Mononuclear cell (primary cell): ENCODE results near the gene TFAP2C. TPM values are rescaled to one million over a fixed set of nuclear protein-coding genes. Genes with fewer than 3 reads are reported as not detected.
"Not testable (repeated sequence)": the region's sequence is repeated elsewhere in the genome, so short reads cannot be mapped to it uniquely, and the experiment has no call there.

Source experiments
- H3K27me3 ChIP-seq: 2 replicates; pipeline ENCODE4 v1.6.0; 2011; ENCODE audit warnings: low read length, control low read depth; ENCODE audit not compliant: insufficient read depth
- H3K4me1 ChIP-seq: 2 replicates; pipeline ENCODE4 v1.5.1; 2011; ENCODE audit warnings: mild to moderate bottlenecking, low read length, control low read depth; ENCODE audit not compliant: insufficient read depth
- H3K4me3 ChIP-seq: 2 replicates; pipeline ENCODE4 v1.5.1; 2011; ENCODE audit warnings: mild to moderate bottlenecking, low read length, moderate library complexity
- H3K9me3 ChIP-seq: 2 replicates; pipeline ENCODE4 v1.5.1; 2011; ENCODE audit warnings: low read depth, mild to moderate bottlenecking, control low read depth, low read length
- total RNA-seq: library from RNA; depleted of rRNA; stranded (reverse); fragments of >200 nt; gene quantifications from one replicate; pipeline ENCODE4 v1.2.3, GENCODE V29; 2012

Gene TFAP2C
- total RNA-seq, 1 donor, result not detected

DNA sequence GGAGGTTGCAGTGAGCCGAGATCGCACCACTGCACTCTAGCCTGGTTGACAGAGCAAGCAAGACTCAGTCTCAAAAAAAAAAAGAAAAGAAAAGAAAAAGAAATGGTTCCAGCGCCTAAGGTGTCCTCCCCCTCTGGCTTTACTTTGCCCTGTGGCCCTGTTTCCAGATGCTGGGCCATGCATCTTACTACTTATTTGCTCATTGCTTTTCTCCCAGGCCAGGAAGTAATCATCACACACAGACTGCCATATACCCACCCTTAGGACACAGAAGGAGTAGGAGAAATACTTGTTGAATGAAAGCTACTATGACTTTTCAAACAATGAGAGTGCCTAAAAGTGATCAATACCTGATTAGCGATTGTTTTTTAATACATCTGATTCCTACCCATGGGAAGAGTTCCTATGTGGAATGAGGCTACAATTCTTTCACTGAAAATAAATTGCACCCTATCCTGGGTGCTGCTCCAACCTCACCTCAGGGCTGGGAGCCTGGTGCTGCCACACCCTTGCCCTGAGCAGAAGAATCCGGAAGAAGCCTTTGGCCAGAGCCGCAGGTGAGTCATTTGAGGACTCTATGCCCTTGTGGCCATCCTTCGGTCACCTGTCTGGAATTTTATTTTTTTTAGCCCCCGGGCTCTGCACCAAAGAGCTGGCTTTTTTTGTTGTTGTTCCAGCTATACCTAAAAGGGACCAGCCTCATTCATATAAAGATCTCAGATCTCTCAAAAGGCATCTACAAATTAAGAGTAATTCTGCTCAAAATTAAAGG is 22.7 kb upstream of the TFAP2C start:
- no peaks in the 10 kb centered on the region for H3K4me1 ChIP-seq
- no peaks in the 10 kb centered on the region for H3K27me3 ChIP-seq
- no peak overlapping the region for H3K4me3 ChIP-seq
- no peaks in the 10 kb centered on the region for H3K9me3 ChIP-seq

DNA sequence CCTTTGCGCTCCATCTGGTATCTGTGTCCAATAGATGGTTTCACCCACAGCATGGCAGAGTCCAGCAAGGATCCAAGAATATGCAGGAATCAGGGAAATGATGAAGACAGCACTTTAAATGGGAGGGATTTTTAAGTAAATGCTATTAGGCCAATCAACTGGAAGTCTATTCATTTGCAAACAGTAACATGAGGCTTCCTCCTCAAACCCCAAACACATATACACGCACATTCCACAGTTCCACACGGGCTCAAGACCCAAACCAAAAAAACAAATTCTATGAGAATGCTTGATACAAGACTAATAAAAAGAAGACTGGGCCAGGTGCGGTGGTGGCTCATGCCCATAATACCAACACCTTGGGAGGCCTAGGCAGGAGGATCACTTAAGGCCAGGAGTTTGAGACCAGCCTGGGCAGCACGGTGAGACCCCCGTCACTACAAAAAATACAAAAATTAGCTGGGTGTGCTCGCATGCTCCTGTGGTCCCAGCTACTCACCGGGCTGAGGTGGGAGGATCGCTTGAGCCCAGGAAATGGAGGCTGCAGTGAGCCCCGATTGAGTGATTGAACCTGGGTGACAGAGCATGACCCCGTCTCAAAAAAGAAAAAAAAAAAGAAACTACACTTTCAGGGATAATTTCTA is 21.9 kb upstream of the TFAP2C start:
- H3K4me1 ChIP-seq, result no peaks in the 10 kb centered on the region

DNA sequence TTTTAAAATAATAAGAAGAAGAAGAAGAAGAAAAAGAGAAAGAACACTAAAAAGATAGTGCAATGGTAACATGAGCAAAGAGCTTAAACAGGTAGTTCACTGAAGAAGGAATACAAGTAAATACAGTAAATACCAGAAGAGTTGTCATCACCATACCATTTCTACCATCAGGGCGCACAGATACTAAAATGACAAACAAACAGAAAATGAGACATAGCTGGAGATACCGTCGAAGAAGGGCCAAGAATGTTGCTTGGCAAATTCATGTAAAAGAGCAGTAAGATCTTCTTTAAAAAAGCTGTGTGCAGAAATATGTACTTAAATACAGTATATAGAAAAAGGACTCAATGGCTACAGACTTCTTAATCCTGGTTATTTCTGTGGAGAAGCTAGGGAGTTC is 20.7 kb upstream of the TFAP2C start:
- H3K4me1 ChIP-seq, result no peaks in the 10 kb centered on the region
- H3K27me3 ChIP-seq, result no peaks in the 10 kb centered on the region
- H3K4me3 ChIP-seq, result no peak overlapping the region
- no peaks in the 10 kb centered on the region for H3K9me3 ChIP-seq

More for the DNA sequence above, 21.9 kb upstream of the TFAP2C start:
- no peak overlapping the region for H3K4me3 ChIP-seq
- no peaks in the 10 kb centered on the region for H3K27me3 ChIP-seq
- H3K9me3 ChIP-seq, result no peaks in the 10 kb centered on the region

DNA sequence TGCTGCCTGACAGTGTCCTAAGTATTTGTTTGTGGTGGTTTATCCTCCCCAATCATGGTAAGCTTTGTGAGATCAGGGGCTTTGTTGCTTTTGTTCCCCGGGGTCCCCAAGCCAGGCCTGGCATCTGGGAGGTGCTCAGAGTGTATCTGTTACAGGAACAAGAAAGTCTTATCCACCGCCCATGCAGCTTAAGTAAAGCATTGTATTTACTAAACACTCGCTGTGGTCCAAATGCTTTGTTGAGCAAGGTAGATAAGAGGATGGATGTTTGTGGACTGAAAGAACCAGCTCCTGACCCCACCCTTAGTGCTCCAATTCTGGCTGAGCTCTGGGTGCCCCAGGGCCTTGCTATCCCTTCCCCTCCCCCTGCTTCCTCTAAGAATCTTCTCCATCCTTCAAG is 19.8 kb upstream of the TFAP2C start:
- Histone ChIP-seq H3K27me3 (no peaks in the 10 kb centered on the region), H3K9me3 (no peaks in the 10 kb centered on the region), H3K4me1 (no peaks in the 10 kb centered on the region), H3K4me3 (no peak overlapping the region)

DNA sequence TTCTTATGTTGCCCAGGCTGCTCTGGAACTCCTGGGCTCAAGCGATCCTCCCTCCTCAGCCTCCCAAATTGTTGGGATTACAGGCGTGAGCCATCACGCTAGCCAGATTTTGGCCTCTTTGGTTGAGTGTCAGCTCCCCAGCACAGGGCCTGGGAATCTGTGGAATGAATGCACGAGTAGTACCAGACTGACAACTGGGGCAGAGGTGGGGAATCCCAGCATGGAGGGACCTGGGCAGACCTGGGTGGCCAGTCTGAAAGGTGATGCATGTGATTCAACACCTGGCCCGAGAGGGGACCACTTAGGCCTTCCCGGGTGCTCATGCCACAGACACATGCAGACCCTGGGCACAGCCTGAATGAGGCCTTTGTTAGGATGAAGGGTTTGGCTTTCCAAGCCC is 19.0 kb upstream of the TFAP2C start:
- no peaks in the 10 kb centered on the region for H3K9me3 ChIP-seq
- H3K27me3 ChIP-seq, result no peaks in the 10 kb centered on the region
- no peaks in the 10 kb centered on the region for H3K4me1 ChIP-seq
- H3K4me3 ChIP-seq, result no peak overlapping the region

DNA sequence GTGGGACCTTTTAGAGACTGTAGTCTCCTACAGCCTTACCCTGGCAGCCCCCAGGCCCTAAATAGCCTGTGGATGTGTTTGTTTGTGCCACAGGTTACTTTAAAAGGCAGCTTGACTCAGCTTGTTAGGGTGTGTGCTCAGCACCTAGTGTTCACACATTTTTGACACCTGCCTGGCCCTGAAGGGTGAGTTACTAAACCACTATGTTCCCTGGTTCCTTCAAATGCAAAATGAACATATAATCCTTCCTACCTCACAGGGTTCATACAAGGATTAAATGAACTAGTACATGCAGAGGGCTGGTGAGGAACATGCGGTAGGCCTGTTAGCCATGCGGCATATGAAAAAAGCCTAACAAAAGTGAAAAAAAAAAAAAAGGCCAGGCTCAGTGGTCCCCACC is 14.9 kb upstream of the TFAP2C start:
- Histone ChIP-seq H3K4me3 (no peak overlapping the region), H3K9me3 (no peaks in the 10 kb centered on the region), H3K27me3 (no peaks in the 10 kb centered on the region), H3K4me1 (no peaks in the 10 kb centered on the region)

DNA sequence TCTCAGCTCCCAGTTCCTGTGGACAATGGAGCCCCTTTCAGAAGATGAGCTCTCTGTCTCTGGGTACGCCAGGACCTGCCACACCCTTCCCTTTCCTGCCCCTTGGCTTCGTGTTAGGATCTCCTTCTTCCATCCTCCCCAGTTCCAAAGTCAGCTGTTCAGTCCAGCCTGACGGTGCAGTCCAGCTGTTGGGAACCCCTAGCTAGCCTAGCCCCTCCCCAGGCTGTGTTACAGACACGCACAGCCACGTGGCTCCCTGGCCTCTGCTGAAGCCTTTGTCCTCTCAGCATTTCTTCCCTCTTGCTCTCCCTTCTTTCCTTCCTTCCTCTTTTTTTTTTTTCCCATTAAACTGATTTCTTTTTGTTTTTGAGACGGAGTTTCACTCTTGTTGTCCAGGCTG is 12.4 kb upstream of the TFAP2C start:
- no peaks in the 10 kb centered on the region for H3K4me1 ChIP-seq
- no peaks in the 10 kb centered on the region for H3K27me3 ChIP-seq
- no peak overlapping the region for H3K4me3 ChIP-seq
- no peaks in the 10 kb centered on the region for H3K9me3 ChIP-seq

DNA sequence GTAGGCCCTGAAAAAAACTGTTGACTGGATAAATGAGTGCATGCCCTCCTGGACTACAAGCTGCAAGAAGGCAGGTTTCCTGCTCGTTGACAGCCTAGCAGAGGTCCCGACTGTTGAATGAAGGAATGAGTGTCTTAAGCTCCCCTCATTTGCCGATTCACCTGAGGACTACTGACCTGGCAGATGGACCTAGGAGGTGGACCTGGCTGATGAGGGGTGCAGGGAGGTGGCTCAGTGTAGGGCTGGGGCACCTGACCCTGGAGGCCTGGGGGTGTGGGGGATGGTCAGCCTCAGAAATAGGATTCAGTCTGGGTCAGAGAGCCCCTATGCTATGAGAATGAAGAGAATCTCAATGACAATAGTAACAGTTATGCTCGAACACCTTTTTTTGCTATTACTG is 11.6 kb upstream of the TFAP2C start:
- Histone ChIP-seq H3K27me3 (no peaks in the 10 kb centered on the region), H3K4me3 (no peak overlapping the region), H3K9me3 (no peaks in the 10 kb centered on the region), H3K4me1 (no peaks in the 10 kb centered on the region)

DNA sequence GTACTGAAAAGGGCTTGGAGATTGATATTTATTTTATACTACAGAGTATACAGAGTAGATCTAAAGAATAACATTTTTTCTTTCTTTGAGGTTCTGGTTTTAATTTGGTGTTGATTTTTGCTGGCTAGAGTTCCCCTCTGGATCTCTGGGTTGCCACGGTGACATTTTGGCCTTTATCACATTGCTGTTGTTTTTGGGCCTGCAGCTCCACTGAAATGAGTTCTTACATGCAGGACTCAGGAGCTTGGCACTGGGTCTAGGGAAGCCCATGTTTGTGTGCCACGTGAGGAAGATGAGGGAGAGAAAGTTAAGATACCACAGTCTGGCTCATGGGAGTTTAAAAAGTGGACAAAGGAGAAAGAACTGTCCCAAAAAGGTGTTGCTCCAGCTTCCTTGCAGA is 7.4 kb upstream of the TFAP2C start:
- no peaks in the 10 kb centered on the region for H3K4me1 ChIP-seq

DNA sequence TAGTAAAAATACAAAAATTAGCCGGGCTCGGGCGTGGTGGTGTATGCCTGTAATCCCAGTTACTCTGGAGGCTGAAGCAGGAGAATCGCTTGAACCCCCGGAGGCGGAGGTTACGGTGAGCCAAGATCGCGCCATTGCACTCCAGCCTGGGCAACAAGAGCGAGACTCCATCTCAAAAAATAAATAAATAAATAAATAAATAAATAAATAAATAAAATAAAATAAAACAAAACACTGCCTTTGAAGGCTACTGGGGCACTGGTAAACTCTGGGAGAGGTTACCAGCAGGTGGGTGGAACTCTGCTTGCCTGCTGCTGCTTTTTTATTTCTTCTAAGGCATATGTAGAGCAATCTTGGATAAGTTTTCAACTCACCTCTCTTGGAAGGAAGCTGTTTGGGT is 5.2 kb upstream of the TFAP2C start:
- H3K4me3 ChIP-seq, H3K4me1 ChIP-seq, H3K9me3 ChIP-seq: not testable (repeated sequence)
- H3K27me3 ChIP-seq, result peaks cover 52% of the 10 kb centered on the region

More for the DNA sequence above, 7.4 kb upstream of the TFAP2C start:
- H3K27me3 ChIP-seq, result peaks cover 30% of the 10 kb centered on the region
- H3K4me3 ChIP-seq, result no peak overlapping the region
- H3K9me3 ChIP-seq, result no peaks in the 10 kb centered on the region

DNA sequence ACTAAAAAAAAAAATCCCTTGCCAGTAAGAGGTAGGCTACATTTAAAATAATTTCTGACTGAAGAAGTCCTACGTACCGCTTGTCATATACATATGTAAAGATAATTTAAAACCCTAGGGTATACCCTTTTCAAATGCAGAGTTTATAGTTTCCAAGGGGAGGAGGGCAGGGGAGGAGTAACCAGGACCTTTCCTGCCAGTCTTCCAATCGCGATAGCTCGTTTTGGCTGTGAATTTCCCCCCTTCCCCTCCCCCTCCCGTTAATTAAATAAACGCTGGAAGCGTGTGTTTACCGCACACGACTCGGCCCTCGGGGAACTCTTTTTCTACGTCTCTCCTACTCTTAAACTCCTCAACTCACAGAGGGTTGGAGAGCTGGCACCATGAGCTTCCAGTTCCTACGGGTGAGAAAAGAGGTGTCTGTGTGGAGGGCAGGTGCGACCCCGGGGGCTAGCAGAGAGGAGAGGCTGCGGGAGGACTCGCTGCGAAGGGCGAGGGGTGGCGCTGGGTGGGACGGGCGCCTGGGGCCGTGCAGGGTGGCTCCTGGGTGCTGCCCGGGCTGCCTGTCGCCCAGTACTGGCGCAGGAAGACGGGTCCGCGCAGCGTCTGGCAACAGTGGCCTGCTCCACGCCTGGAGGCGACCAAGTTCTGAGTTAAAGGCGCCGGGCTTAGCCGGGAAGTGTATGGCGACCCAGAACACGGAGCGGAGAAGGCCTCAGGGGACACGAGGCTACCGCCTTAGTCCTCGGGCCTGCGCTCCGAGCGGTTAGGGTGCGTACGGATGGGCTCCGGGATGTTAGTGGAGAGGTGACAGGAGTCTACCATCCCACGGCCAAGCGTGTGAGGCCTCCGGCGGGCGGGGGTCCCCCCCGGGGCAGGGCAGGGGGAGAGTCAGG is 4.1 kb upstream of the TFAP2C start:
- peaks cover 62% of the 10 kb centered on the region for H3K27me3 ChIP-seq
- H3K4me3 ChIP-seq, result no peak overlapping the region
- H3K4me1 ChIP-seq, result peaks cover 9% of the 10 kb centered on the region
- H3K9me3 ChIP-seq, result no peaks in the 10 kb centered on the region

DNA sequence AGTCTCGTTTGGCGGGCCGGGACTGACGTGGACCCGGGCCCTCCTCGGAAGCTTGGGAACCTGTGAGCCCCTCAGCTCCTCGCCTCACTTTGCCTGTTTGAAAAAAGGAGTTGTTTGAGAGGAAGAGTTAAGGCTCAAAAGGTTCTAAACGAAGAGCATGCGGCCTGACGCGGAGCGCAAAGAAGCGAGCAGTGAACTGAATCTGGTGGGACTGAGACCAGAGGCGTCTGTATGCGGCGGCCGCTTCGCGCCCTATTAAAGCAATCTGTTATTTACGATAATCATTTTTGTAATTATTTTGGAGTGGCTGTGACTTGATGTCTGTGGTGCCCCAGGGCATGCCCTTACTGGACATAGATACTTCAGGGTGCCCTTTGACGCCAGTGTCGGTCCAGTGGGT is 3.3 kb upstream of the TFAP2C start:
- Histone ChIP-seq H3K4me3 (no peak overlapping the region), H3K27me3 (peaks cover 67% of the 10 kb centered on the region), H3K4me1 (peaks cover 9% of the 10 kb centered on the region), H3K9me3 (no peaks in the 10 kb centered on the region)

DNA sequence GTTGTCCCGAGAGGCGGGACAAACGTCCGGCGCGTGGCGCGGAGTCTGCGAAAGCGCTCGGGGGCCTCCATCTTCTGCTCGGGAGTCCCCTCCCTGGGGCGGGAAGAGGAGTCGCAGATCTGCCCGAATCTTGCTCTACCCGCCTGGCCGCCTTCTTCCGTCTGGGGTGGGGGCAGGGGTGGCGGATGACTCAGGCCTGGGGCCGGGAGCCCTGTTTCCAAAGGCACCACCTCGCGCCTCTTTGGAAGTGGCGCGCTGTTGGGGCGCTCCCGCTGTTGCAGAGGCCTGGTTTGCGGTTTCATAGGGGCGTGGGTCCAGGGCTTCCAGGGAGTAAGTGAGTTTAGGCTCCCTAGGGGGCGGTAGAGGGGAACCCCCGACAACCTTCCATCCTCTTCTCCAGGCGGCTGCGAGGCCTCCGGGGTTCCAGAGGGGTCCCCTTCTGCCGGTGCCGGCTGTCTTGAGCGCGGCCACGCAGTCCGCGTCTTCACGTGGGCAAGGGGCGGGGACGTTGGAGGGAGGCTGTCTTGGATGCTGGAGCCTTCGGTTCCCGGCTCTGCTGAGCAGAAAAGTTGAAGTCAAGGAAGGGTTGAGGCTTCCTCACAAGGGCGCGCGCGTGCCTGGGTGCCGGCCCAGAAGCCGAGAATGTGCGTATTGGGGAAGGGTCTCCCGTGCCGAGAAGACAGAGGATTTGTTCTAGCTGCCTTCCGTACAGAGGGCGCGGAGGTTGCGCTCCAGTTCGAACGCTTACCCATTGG is 2.6 kb upstream of the TFAP2C start:
- no peaks in the 10 kb centered on the region for H3K9me3 ChIP-seq
- peaks cover 9% of the 10 kb centered on the region for H3K4me1 ChIP-seq
- peaks cover 74% of the 10 kb centered on the region for H3K27me3 ChIP-seq

DNA sequence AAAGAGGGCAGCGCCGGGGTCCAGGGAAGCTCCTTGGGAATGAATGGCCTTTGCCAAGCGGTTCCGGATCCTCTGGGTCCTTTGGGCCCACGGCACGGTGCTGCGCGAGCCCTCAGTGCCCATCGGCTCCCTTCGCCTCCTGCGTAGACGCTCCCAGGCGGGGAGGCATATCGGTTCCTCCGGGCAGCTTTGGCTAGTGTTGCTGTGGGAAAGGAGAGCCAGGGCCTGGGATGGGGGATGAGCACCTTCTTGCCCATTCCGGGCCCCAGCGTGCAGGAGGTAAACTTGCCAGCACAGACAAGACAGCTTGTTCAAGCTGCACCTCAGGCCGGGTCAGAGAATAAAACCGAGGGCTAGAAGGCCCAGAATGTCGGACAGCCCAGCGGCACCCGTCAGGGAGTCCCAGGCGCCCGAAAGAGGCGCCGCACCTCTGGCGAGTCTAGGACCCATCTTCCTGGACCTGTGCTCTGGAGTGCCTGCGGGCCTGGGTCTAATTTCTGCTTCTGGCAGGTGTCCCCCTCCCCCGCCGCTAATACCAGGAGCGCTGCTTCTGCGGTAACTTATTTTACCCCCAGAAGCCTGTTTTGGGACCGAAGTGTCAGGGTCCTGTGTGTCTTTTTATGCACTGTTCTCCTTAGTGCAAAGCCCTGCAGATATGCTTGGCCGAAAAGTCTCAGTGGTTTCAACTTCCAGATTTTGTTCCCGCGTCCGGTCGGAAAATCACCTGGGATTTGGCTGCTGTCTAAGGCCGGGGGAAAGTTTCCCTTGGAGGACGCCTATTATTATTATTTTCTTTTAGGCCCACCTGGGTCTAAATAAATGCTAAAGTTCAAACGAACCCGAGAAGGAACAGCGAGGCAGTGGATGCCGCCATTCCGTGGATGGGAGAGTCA is 1.7 kb upstream of the TFAP2C start:
- Histone ChIP-seq H3K4me3 (no peak overlapping the region), H3K27me3 (peaks cover 82% of the 10 kb centered on the region), H3K9me3 (no peaks in the 10 kb centered on the region), H3K4me1 (peaks cover 9% of the 10 kb centered on the region)

More for the DNA sequence above, 2.6 kb upstream of the TFAP2C start:
- H3K4me3 ChIP-seq, result no peak overlapping the region
